ENCODE results near the gene ELP1.

- TF ChIP-seq YY1 (IDR thresholded peaks at IDR 0.05; ENCODE audit: insufficient read depth, insufficient read length) (no peak), SUZ12 (IDR thresholded peaks at IDR 0.05; ENCODE audit: extremely low read depth, insufficient read depth, insufficient read length) (no peak), ZNF274 (IDR thresholded peaks at IDR 0.05; ENCODE audit: low read depth, low read length) (no peak)
These were observed 39.5 kb downstream of the ELP1 start for GRCh38 chr9:108894225-108894997.
